Caki2 (cell line): ENCODE measurements around the gene SLC16A14. TPM values are rescaled to one million over a fixed set of nuclear protein-coding genes. Genes with fewer than 3 reads are reported as not detected.

Experiments
- DNase-seq: peaks from one replicate; pipeline ENCODE4 v3.0.0-alpha.2; 2015; ENCODE audit warnings: low read depth
- in situ Hi-C: cut with HindIII; loops from 2 replicates; pipeline ENCODE4 v1.10.0; 2016; ENCODE audit warnings: low sequenced_read_pairs, low pct_unique_long_range_greater_than_20kb, mixed read lengths
- total RNA-seq: library from RNA; depleted of rRNA; stranded (reverse); fragments of >200 nt; shearing (Covaris generic); gene quantifications from 2 replicates; pipeline ENCODE4 v1.2.3, GENCODE V29; 2014; ENCODE audit warnings: low replicate concordance

SLC16A14 gene
- total RNA-seq, 1 experiment from 2014 or later: 7.9 TPM

GRCh38 chr2:230046491-230046890, 22.2 kb downstream of the SLC16A14 start:
- DNase-seq: no peak
- in situ Hi-C loops: no loop called here

GRCh38 chr2:230043461-230043860, 25.3 kb downstream of the SLC16A14 start:
- DNase-seq: no peak
- in situ Hi-C loops: no loop called here

- DNase-seq: no peak
- in situ Hi-C loops: no loop called here
Measured at GRCh38 chr2:230043025-230043424, 25.7 kb downstream of the SLC16A14 start.

GRCh38 chr2:230042195-230042594, 26.5 kb downstream of the SLC16A14 start:
- in situ Hi-C loops: no loop called here
- DNase-seq: no peak

- DNase-seq: no peak
- in situ Hi-C loops: no loop called here
Measured at GRCh38 chr2:230023313-230023712, 45.4 kb downstream of the SLC16A14 start.

GRCh38 chr2:230019742-230020141, 49.0 kb downstream of the SLC16A14 start:
- in situ Hi-C loops: no loop called here
- no peak for DNase-seq

- no peak for DNase-seq
- in situ Hi-C loops: no loop called here
Measured at GRCh38 chr2:230018153-230018552, 50.6 kb downstream of the SLC16A14 start.

- DNase-seq: no peak
- in situ Hi-C loops: no loop called here
Measured at GRCh38 chr2:230016844-230017243, 51.9 kb downstream of the SLC16A14 start.

GRCh38 chr2:230012267-230012884, 56.3 kb downstream of the SLC16A14 start:
- no peak for DNase-seq
- in situ Hi-C loops: no loop called here

GRCh38 chr2:230011617-230012016, 57.1 kb downstream of the SLC16A14 start:
- in situ Hi-C loops: no loop called here
- DNase-seq: no peak

- in situ Hi-C loops: no loop called here
- DNase-seq: no peak
Measured at GRCh38 chr2:230010501-230010900, 58.2 kb downstream of the SLC16A14 start.

GRCh38 chr2:230008708-230009066, 60.0 kb downstream of the SLC16A14 start:
- in situ Hi-C loops: no loop called here
- DNase-seq: no peak

GRCh38 chr2:230007931-230008707, 60.6 kb downstream of the SLC16A14 start:
- in situ Hi-C loops: no loop called here
- peak; percentile 35 for DNase-seq

- in situ Hi-C loops: no loop called here
- no peak for DNase-seq
Measured at GRCh38 chr2:230000118-230000841, 68.4 kb downstream of the SLC16A14 start.

- in situ Hi-C loops: no loop called here
- DNase-seq: no peak
Measured at GRCh38 chr2:229997565-229997964, 71.2 kb downstream of the SLC16A14 start.

- in situ Hi-C loops: no loop called here
- DNase-seq: no peak
Measured at GRCh38 chr2:229996320-229996719, 72.4 kb downstream of the SLC16A14 start.

GRCh38 chr2:229993236-229993635, 75.5 kb downstream of the SLC16A14 start:
- no peak for DNase-seq
- in situ Hi-C loops: no loop called here
